Endothelial cell of umbilical vein (primary cell): ENCODE measurements around the gene TFF2. TPM values are rescaled to one million over a fixed set of nuclear protein-coding genes. Genes with fewer than 3 reads are reported as not detected.

ENCODE experiments used
- BruUV-seq: library from RNA; stranded (reverse); fragments of 400-500 nt; replicated peaks from 2 replicates; lab custom pipeline; 2021; lab: Mats Ljungman, UMichigan
- CTCF ChIA-PET: fragments of 300-600, 350-600 bp; sonication (Branson Sonifier 250); formaldehyde crosslinking; loops from one replicate; lab custom pipeline; 2021; ENCODE audit warnings: antibody characterized with exemption, inconsistent platforms; lab: Charles Lee
- POLR2A ChIA-PET: fragments of 300-600, 350-600 bp; sonication (Branson Sonifier 250); formaldehyde crosslinking; loops from one replicate; lab custom pipeline; 2021; ENCODE audit warnings: antibody characterized with exemption, inconsistent platforms; lab: Charles Lee
- DNase-seq: peaks from one replicate; pipeline ENCODE4 v3.0.0-alpha.2; 2011; ENCODE audit warnings: low read depth, low spot score
- FAIRE-seq: peaks from 2 replicates; lab custom pipeline; 2011; peaks lifted over from hg19 to GRCh38; lab: Jason Lieb, UNC
- H2AFZ ChIP-seq: 2 replicates; pipeline ENCODE4 v1.6.0; 2012; ENCODE audit warnings: low read depth, low read length, control low read depth, inconsistent platforms
- H3K27ac ChIP-seq: 2 replicates; pipeline ENCODE4 v1.5.1; 2011; ENCODE audit warnings: low read depth, mild to moderate bottlenecking, control low read depth, low read length, moderate library complexity; ENCODE audit not compliant: insufficient read depth
- H3K27me3 ChIP-seq, 2 experiments: 2 replicates each; pipeline versions ENCODE4 v1.6.0 to v1.6.1; 2011; ENCODE audit warnings: low read length in 2 of 2, mixed read lengths in 1 of 2; ENCODE audit not compliant: control insufficient read depth in 2 of 2, insufficient read depth in 2 of 2
- H3K36me3 ChIP-seq, 2 experiments: 2 replicates in 1 of 2; 3 replicates in 1 of 2; pipeline ENCODE4 v1.5.1; 2011; ENCODE audit warnings: low read length in 2 of 2, mild to moderate bottlenecking in 1 of 2, moderate library complexity in 1 of 2; ENCODE audit not compliant: control insufficient read depth in 2 of 2, insufficient read depth in 2 of 2; ENCODE audit errors: extremely low read depth in 1 of 2
- H3K4me1 ChIP-seq: 3 replicates; pipeline ENCODE4 v1.5.1; 2011; ENCODE audit warnings: mild to moderate bottlenecking, low read length; ENCODE audit not compliant: control insufficient read depth, insufficient read depth; ENCODE audit errors: extremely low read depth
- H3K4me2 ChIP-seq: 2 replicates; pipeline ENCODE4 v1.6.1; 2011; ENCODE audit warnings: low read length, control low read depth, mixed read lengths; ENCODE audit not compliant: insufficient read depth
- H3K4me3 ChIP-seq, 3 experiments: fragments of 200-600 bp in 1 of 3; sonication (generic), shearing (Covaris generic) in 1 of 3; replicated peaks in 1 of 3; 2 replicates each; pipeline ENCODE4 v1.5.1; 2011 to 2016; ENCODE audit warnings: control low read depth in 3 of 3, low read length in 3 of 3, mild to moderate bottlenecking in 2 of 3, inconsistent platforms in 1 of 3, low read depth in 1 of 3, moderate library complexity in 1 of 3; ENCODE audit not compliant: insufficient read depth in 1 of 3
- H3K79me2 ChIP-seq: 2 replicates; pipeline ENCODE4 v1.6.0; 2012; ENCODE audit warnings: low read length, inconsistent platforms; ENCODE audit not compliant: control insufficient read depth, insufficient read depth
- H3K9ac ChIP-seq: replicated peaks from 2 replicates; pipeline ENCODE3; 2011; ENCODE audit warnings: low read length, control low read depth; ENCODE audit not compliant: insufficient read depth; ENCODE audit errors: extremely low read depth
- H3K9me1 ChIP-seq: replicated peaks from 3 replicates; pipeline ENCODE4 v1.6.0; 2011; ENCODE audit warnings: mild to moderate bottlenecking, low read length; ENCODE audit not compliant: control insufficient read depth, insufficient read depth; ENCODE audit errors: extremely low read depth
- H3K9me3 ChIP-seq: replicated peaks from 2 replicates; pipeline ENCODE4 v1.5.1; 2012; ENCODE audit warnings: low read length, inconsistent platforms; ENCODE audit not compliant: control insufficient read depth, insufficient read depth
- H4K20me1 ChIP-seq: replicated peaks from 2 replicates; pipeline ENCODE3; 2011; ENCODE audit warnings: mild to moderate bottlenecking, low read length; ENCODE audit not compliant: control insufficient read depth, insufficient read depth; ENCODE audit errors: extremely low read depth
- GATA2 ChIP-seq: IDR thresholded peaks from 2 replicates; pipeline ENCODE4 v1.7.0; 2011; ENCODE audit warnings: low read depth, mild to moderate bottlenecking, moderate library complexity, mixed read lengths, low read length; ENCODE audit not compliant: insufficient read length, insufficient read depth
- JUN ChIP-seq: IDR thresholded peaks from 2 replicates; pipeline ENCODE4 v1.6.1; 2011; ENCODE audit warnings: borderline replicate concordance, low read depth; ENCODE audit not compliant: insufficient read length, insufficient read depth
- POLR2A ChIP-seq: IDR thresholded peaks from 2 replicates; pipeline ENCODE4 v1.6.1; 2012; ENCODE audit warnings: low read depth, mild to moderate bottlenecking, control low read depth, low read length
- POLR2AphosphoS5 ChIP-seq: IDR thresholded peaks from 2 replicates; pipeline ENCODE4 v1.6.1; 2012; ENCODE audit warnings: low read depth, mild to moderate bottlenecking, control low read depth, low read length, moderate library complexity; ENCODE audit not compliant: insufficient read depth
- dilution Hi-C: fragments of 300-500 bp; cut with MboI; formaldehyde crosslinking; loops from one replicate; pipeline ENCODE4 v1.15.0; 2019; ENCODE audit warnings: low sequenced_read_pairs; ENCODE audit not compliant: extremely low pct_ligation_motif_present
- intact Hi-C: fragments of 100-400 bp; cut with micrococcal nuclease; formaldehyde crosslinking; loops from one replicate; pipeline ENCODE4 v1.10.0; 2022
- polyA plus RNA-seq, 4 experiments: library from polyadenylated mRNA; depleted of rRNA in 3 of 4; stranded (reverse) in 3 of 4; unstranded in 1 of 4; fragments of >200 nt; gene quantifications; 2 replicates each; pipeline versions ENCODE4 v1.2.1 to v1.2.3, GENCODE V29; 2011 to 2012; ENCODE audit warnings: missing spikeins in 1 of 4
- total RNA-seq: library from RNA; stranded (reverse); gene quantifications from 2 replicates; pipeline ENCODE4 v1.2.3, GENCODE V29; 2021

The TFF2 gene
- total and polyA plus RNA-seq, 2 donors (not counting 3 experiments of a cell fraction or from before 2014, with no cell fraction given), result not detected

- no peaks in the 10 kb centered on the region for H3K79me2 ChIP-seq
- no peak overlapping the region for H3K4me2 ChIP-seq
- no TSS peak for BruUV-seq
- ChIA-PET CTCF (interaction anchor here (0.7 kb wide), 1 partner anchor 37 kb away, joined by 4 read pairs; no protein-coding TSS in a partner anchor), POLR2A (no interaction called here)
- no peak overlapping the region for H3K9ac ChIP-seq
- H2AFZ ChIP-seq, result no peak overlapping the region
- no peaks in the 10 kb centered on the region for H3K4me1 ChIP-seq
- dilution Hi-C loops (no loop called here), intact Hi-C loops (no loop called here)
- H4K20me1 ChIP-seq, result no peaks in the 10 kb centered on the region
- H3K36me3 ChIP-seq, result no peaks in the 10 kb centered on the region
- FAIRE-seq (no peak), DNase-seq (no peak)
- no peaks in the 10 kb centered on the region for H3K9me3 ChIP-seq
- TF ChIP-seq GATA2 (no peak), POLR2AphosphoS5 (no peak), POLR2A (no peak)
- no peak overlapping the region for H3K4me3 ChIP-seq
- H3K9me1 ChIP-seq, result no peaks in the 10 kb centered on the region
- no peak overlapping the region for H3K27ac ChIP-seq
- H3K27me3 ChIP-seq, result peaks cover 0 to 1% of the 10 kb centered on the region in 2 experiments
Observed at GRCh38 chr21:42363312-42363711, 12.5 kb upstream of the TFF2 start.

DNA sequence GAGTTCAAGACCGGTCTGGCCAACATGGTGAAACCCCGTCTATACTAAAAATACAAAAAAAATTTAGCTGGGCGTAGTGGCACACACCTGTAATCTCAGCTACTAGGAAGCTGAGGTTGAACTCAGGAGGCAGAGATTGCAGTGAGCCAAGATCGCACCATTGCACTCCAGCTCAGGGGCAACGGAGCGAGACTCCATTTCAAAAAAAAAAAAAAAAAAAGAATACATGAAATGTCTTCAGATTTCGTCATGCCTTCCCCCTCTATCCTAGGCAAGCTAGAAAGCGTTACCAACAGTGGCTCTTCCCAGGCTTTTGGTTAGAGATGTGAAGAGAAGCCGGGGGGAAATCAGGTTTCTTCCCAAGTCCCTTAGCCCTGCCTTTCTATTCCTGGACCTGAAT is 11.9 kb upstream of the TFF2 start:
- Histone ChIP-seq H3K4me1 (no peaks in the 10 kb centered on the region), H3K27me3 (peaks cover 0 to 1% of the 10 kb centered on the region in 2 experiments), H3K36me3 (no peaks in the 10 kb centered on the region), H3K4me3 (no peak overlapping the region), H3K4me2 (no peak overlapping the region), H2AFZ (no peak overlapping the region), H4K20me1 (no peaks in the 10 kb centered on the region), H3K79me2 (no peaks in the 10 kb centered on the region), H3K9ac (no peak overlapping the region), H3K27ac (no peak overlapping the region), H3K9me1 (no peaks in the 10 kb centered on the region), H3K9me3 (no peaks in the 10 kb centered on the region)
- ChIA-PET POLR2A (no interaction called here), CTCF (interaction anchor here (0.6 to 0.7 kb wide), 2 partner anchors 36 to 199 kb away, joined by 3 to 4 read pairs; no protein-coding TSS in a partner anchor)
- no peak for TF ChIP-seq POLR2A
- TF ChIP-seq JUN, result no peak
- intact Hi-C loops (no loop called here), dilution Hi-C loops (no loop called here)
- BruUV-seq, result no TSS peak
- FAIRE-seq (no peak), DNase-seq (no peak)
